Muscle layer of colon (tissue), 2 donors: Measurements from ENCODE around the gene GMFB.

Source experiments
- H3K27ac ChIP-seq: one replicate; pipeline ENCODE4 v1.7.0; 2013; ENCODE audit warnings: low read depth, mild to moderate bottlenecking, low read length, moderate library complexity
- H3K27me3 ChIP-seq, 2 donors: one replicate each; pipeline ENCODE4 v1.7.0; 2013; ENCODE audit warnings: low read length in 2 of 2, mild to moderate bottlenecking in 2 of 2; ENCODE audit not compliant: insufficient read depth in 2 of 2, control insufficient read depth in 1 of 2
- H3K36me3 ChIP-seq: one replicate; pipeline ENCODE4 v1.7.0; 2013; ENCODE audit warnings: mild to moderate bottlenecking, low read length; ENCODE audit not compliant: insufficient read depth
- H3K4me1 ChIP-seq: one replicate; pipeline ENCODE4 v1.7.0; 2013; ENCODE audit warnings: mild to moderate bottlenecking, low read length; ENCODE audit not compliant: insufficient read depth
- H3K4me3 ChIP-seq, 2 donors: one replicate each; pipeline ENCODE4 v1.7.0; 2013; ENCODE audit warnings: low read length in 2 of 2, low read depth in 1 of 2, mild to moderate bottlenecking in 1 of 2, moderate library complexity in 1 of 2
- H3K9ac ChIP-seq: one replicate; pipeline ENCODE4 v1.7.0; 2013; ENCODE audit warnings: low read length
- H3K9me3 ChIP-seq: one replicate; pipeline ENCODE4 v1.7.0; 2013; ENCODE audit warnings: mild to moderate bottlenecking, low read length
- donor health status: abdominal sarcoma.
- donor health status: Adenocarcinoma of cecum.

Gene GMFB

DNA sequence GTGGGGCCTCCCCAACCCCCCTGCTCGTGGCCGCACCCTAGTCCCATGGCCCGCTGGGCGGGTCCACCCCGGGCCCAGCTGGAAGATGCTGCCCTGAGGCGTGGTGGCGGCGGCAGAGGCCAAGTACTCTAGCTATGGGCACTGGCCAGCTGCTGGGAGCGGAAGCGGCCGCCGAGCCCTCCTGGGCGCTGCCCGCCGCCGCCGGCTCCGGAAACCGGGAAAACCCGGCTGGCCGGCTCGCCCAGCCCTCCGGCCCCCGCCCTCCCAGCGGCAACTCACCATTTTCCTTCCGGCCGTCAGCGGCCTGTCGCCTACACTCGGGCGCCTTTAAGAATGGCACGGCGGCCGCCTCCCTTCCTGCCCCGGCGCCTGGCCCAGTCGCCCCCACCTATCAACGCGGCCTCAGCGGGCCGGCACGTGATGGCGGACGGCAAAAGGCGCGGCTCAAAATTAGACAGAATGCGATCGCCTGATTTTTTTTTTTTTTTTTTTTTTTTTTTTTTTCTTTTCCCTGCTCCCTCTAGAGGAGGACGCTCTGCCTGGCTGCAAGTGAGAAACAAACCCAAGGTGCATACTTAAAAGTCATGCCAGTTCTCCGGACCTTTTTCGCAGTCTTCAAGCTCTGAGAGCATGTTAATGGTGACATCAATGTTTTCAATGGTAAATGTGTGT lies at the start of gene GMFB:
TSS of gene GMFB (minus strand) at position 335 of the 672 bp plus-strand sequence. CDS start at position 282, 53 bp downstream.
- peaks cover 27% of the 10 kb centered on the region for H3K4me1 ChIP-seq
- peak within 1 kb of the TSS; percentile 82 to 96 for H3K4me3 ChIP-seq
- no peaks in the 10 kb centered on the region for H3K36me3 ChIP-seq
- peak within 1 kb of the TSS; percentile 98 for H3K9ac ChIP-seq
- peak within 1 kb of the TSS; percentile 95 for H3K27ac ChIP-seq
- H3K9me3 ChIP-seq, result no peaks in the 10 kb centered on the region
- H3K27me3 ChIP-seq, result no peaks in the 10 kb centered on the region

DNA sequence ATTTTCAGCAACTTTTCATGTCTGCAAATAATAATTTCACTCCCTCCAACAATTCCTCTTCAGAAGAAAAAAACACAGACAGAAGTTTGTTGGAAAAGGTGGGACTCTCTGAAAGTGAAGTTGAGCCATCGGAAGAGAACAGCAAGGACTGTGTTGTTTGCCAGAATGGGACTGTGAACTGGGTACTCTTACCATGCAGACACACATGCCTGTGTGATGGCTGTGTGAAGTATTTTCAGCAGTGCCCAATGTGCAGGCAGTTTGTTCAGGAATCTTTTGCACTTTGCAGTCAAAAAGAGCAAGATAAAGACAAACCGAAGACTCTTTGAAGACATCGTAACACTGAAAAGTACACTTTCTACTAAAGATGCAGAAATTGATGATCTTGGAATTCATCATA lies 49.3 kb upstream of the GMFB start:
- no peak overlapping the region for H3K27ac ChIP-seq

GRCh38 chr14:54537651-54538050 lies 48.9 kb upstream of the GMFB start:
- no peaks in the 10 kb centered on the region for H3K4me1 ChIP-seq
- no peaks in the 10 kb centered on the region for H3K27me3 ChIP-seq
- no peak overlapping the region for H3K27ac ChIP-seq
- peaks cover 11% of the 10 kb centered on the region for H3K36me3 ChIP-seq
- no peak overlapping the region for H3K9ac ChIP-seq
- H3K4me3 ChIP-seq, result no peak overlapping the region
- no peaks in the 10 kb centered on the region for H3K9me3 ChIP-seq

More for the DNA sequence above, 49.3 kb upstream of the GMFB start:
- peaks cover 11% of the 10 kb centered on the region for H3K36me3 ChIP-seq
- no peak overlapping the region for H3K9ac ChIP-seq
- no peak overlapping the region for H3K4me3 ChIP-seq
- no peaks in the 10 kb centered on the region for H3K27me3 ChIP-seq
- no peaks in the 10 kb centered on the region for H3K9me3 ChIP-seq
- no peaks in the 10 kb centered on the region for H3K4me1 ChIP-seq

DNA sequence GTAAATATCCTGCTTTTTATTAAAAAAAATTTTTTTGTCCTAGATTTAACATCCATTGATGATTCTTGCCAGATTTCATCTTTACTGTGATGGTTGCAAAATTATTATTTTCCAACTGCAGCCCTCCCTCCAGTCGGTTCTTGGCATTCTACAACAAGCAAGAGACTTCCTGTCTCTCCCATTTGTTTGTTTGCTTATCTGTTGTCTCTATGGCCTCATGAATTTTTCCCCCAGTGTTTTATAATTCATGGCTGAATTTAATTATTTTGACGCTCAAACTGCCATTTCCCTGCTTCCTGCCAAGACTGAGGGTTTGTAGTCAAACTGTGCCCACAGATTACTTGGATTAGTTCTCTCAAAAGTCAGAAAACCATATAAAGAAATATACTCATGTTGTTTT lies 46.9 kb upstream of the GMFB start:
- no peak overlapping the region for H3K27ac ChIP-seq
- no peak overlapping the region for H3K4me3 ChIP-seq
- no peak overlapping the region for H3K9ac ChIP-seq
- no peaks in the 10 kb centered on the region for H3K9me3 ChIP-seq
- H3K36me3 ChIP-seq, result peaks cover 11% of the 10 kb centered on the region
- no peaks in the 10 kb centered on the region for H3K27me3 ChIP-seq
- H3K4me1 ChIP-seq, result no peaks in the 10 kb centered on the region

DNA sequence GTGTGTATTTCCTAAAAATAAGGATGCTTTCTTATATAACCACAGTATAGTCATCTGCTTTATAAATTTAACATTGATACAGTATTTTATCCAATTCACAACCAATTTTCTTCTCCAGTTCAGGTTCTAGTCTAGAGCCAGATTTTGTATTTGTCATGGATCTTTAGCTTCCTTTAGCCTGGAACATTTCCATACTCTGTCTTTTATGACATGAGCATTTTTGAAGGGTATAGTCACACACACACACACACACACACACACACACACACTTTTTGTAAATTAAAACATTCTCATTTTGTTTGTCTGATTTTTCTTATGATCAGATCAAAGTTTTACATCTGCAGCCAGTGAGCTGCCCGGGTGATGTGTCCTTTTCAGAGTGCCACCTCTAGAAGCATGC lies 46.3 kb upstream of the GMFB start:
- no peak overlapping the region for H3K9ac ChIP-seq
- H3K4me3 ChIP-seq, result no peak overlapping the region
- H3K27me3 ChIP-seq, result no peaks in the 10 kb centered on the region
- H3K36me3 ChIP-seq, result peaks cover 11% of the 10 kb centered on the region
- no peaks in the 10 kb centered on the region for H3K4me1 ChIP-seq
- H3K9me3 ChIP-seq, result no peaks in the 10 kb centered on the region
- H3K27ac ChIP-seq, result no peak overlapping the region

DNA sequence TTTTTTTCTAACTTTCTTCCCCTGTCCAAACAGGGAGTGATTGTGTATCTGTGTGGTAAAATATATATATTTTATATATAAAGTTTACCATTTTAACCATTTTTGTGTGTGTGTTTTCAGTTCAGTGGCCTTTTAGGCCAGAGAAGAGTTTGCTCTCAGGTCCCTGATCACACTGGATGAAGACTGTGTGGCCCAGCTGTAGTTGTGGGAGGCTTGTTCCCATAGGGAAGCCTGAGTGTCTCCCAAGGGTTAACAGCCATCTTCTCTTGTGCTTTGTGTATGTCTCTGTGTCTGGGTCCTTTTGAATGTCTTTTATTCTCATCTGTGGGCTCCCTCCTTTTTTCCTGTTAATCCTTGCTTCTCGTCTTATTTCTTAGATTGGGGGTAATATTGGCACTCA lies 44.3 kb upstream of the GMFB start:
- Histone ChIP-seq H3K27ac (no peak overlapping the region), H3K27me3 (no peaks in the 10 kb centered on the region), H3K36me3 (peaks cover 1% of the 10 kb centered on the region), H3K9me3 (no peaks in the 10 kb centered on the region), H3K4me3 (no peak overlapping the region), H3K4me1 (peaks cover 12% of the 10 kb centered on the region), H3K9ac (no peak overlapping the region)

GRCh38 chr14:54532111-54533012 lies 43.6 kb upstream of the GMFB start:
- peaks cover 12% of the 10 kb centered on the region for H3K4me1 ChIP-seq
- H3K4me3 ChIP-seq, result no peak overlapping the region
- H3K36me3 ChIP-seq, result no peaks in the 10 kb centered on the region
- no peaks in the 10 kb centered on the region for H3K9me3 ChIP-seq
- no peaks in the 10 kb centered on the region for H3K27me3 ChIP-seq
- no peak overlapping the region for H3K27ac ChIP-seq
- H3K9ac ChIP-seq, result no peak overlapping the region

- peaks cover 12% of the 10 kb centered on the region for H3K4me1 ChIP-seq
- H3K9me3 ChIP-seq, result no peaks in the 10 kb centered on the region
- no peaks in the 10 kb centered on the region for H3K27me3 ChIP-seq
- no peak overlapping the region for H3K4me3 ChIP-seq
- H3K36me3 ChIP-seq, result peaks cover 6% of the 10 kb centered on the region
- no peak overlapping the region for H3K27ac ChIP-seq
- no peak overlapping the region for H3K9ac ChIP-seq
Measured at GRCh38 chr14:54529811-54530210, 41.0 kb upstream of the GMFB start.

DNA sequence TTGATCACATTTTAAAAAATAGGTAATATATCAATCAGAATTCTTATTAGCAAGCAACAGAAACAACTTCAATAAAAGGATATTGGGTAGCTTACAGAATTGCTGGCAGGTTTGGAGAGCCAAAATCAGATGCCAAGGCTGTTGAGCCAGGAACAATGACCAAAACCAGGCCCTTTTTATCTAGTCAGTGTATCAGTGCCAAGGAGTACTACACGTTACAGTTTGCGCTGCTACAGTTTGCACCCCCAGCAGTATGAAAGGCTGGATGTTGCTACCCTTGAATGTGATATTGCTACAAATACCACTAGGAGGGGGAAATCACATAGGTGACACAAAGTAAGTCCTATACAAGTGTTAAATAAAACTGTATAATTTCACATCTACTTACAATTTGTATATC lies 40.2 kb upstream of the GMFB start:
- Histone ChIP-seq H3K27me3 (no peaks in the 10 kb centered on the region), H3K36me3 (peaks cover 12% of the 10 kb centered on the region), H3K9ac (no peak overlapping the region), H3K9me3 (no peaks in the 10 kb centered on the region), H3K4me3 (no peak overlapping the region), H3K27ac (no peak overlapping the region), H3K4me1 (peaks cover 12% of the 10 kb centered on the region)

GRCh38 chr14:54524410-54524809 lies 35.6 kb upstream of the GMFB start:
- Histone ChIP-seq H3K27ac (no peak overlapping the region), H3K9me3 (no peaks in the 10 kb centered on the region), H3K4me3 (no peak overlapping the region), H3K36me3 (peaks cover 26% of the 10 kb centered on the region), H3K27me3 (no peaks in the 10 kb centered on the region), H3K4me1 (peaks cover 10% of the 10 kb centered on the region), H3K9ac (no peak overlapping the region)

DNA sequence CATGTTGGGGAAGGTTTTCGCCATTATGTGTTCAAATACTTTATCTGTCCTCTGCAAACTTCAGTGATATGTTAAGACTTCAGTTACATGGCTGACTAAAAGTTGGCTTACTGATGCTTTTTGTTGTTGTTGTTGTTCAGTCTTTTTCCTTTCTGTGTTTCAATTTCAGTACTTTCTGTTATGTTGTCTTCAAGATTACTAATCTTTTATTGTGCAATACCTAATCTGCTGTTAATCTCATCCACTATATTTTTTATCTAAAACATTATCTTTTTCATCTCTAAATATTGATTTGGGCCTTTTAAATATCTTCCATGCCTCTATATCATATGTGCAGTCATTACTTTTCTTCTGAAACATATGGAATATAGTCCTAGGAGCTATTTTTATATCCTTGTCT lies 27.9 kb upstream of the GMFB start:
- H3K9ac ChIP-seq, result no peak overlapping the region
- no peak overlapping the region for H3K27ac ChIP-seq
- no peak overlapping the region for H3K4me3 ChIP-seq
- no peaks in the 10 kb centered on the region for H3K27me3 ChIP-seq
- H3K9me3 ChIP-seq, result peaks cover 5% of the 10 kb centered on the region
- H3K36me3 ChIP-seq, result no peaks in the 10 kb centered on the region
- H3K4me1 ChIP-seq, result peaks cover 1% of the 10 kb centered on the region
